CD4-positive, alpha-beta T cell (primary cell): ENCODE measurements around the gene IFNA1. TPM values are rescaled to one million over a fixed set of nuclear protein-coding genes. Genes with fewer than 3 reads are reported as not detected.
A peak's percentile ranks its signal among the peaks of the same experiment; 100 is the strongest.
"Not testable (repeated sequence)": the region's sequence is repeated elsewhere in the genome, so short reads cannot be mapped to it uniquely, and the experiment has no call there.

Experiments
- ATAC-seq: fragments of 200-7000 bp; cut with Tn5 transposase; one replicate; pipeline ENCODE4 v1.10.0; 2022; ENCODE audit warnings: mild to moderate bottlenecking; ENCODE audit not compliant: poor library complexity
- CTCF ChIA-PET: fragments of 350-600 bp; sonication (Branson Sonifier 250); formaldehyde crosslinking; loops from one replicate; lab custom pipeline; 2021; ENCODE audit warnings: antibody characterized with exemption, inconsistent platforms; lab: Charles Lee
- POLR2A ChIA-PET: fragments of 350-600 bp; sonication (Branson Sonifier 250); formaldehyde crosslinking; loops from one replicate; lab custom pipeline; 2021; ENCODE audit warnings: antibody characterized with exemption, inconsistent platforms; lab: Charles Lee
- DNase-seq, 14 experiments: peaks; one replicate each; pipeline ENCODE4 v3.0.0-alpha.2; 2013 to 2020; ENCODE audit warnings: mixed read lengths in 2 of 14
- H3K27ac ChIP-seq, 2 donors: one replicate each; pipeline versions ENCODE4 v1.5.1 to v1.7.0; 2013; ENCODE audit warnings: low read length in 2 of 2, low read depth in 1 of 2, mild to moderate bottlenecking in 1 of 2
- H3K27me3 ChIP-seq, 2 experiments: 1 replicate in 1 of 2; 2 replicates in 1 of 2; pipeline versions ENCODE4 v1.6.1 to v1.7.0; 2013; ENCODE audit warnings: low read length in 2 of 2, control low read depth in 1 of 2, mild to moderate bottlenecking in 1 of 2, moderate library complexity in 1 of 2; ENCODE audit not compliant: insufficient read depth in 2 of 2, control insufficient read depth in 1 of 2
- H3K36me3 ChIP-seq: one replicate; pipeline ENCODE4 v1.6.1; 2013; ENCODE audit warnings: low read length, control low read depth; ENCODE audit not compliant: insufficient read depth
- H3K4me1 ChIP-seq: one replicate; pipeline ENCODE4 v1.6.1; 2013; ENCODE audit warnings: low read length, control low read depth; ENCODE audit not compliant: insufficient read depth
- H3K4me3 ChIP-seq: one replicate; pipeline ENCODE4 v1.5.1; 2013; ENCODE audit warnings: mild to moderate bottlenecking, low read length, moderate library complexity
- H3K9me3 ChIP-seq, 2 experiments: 1 replicate in 1 of 2; 2 replicates in 1 of 2; pipeline versions ENCODE4 v1.6.1 to v1.7.0; 2013; ENCODE audit warnings: low read length in 2 of 2, mild to moderate bottlenecking in 2 of 2, control low read depth in 1 of 2, moderate library complexity in 1 of 2; ENCODE audit not compliant: control insufficient read depth in 1 of 2, insufficient read depth in 1 of 2
- H3K27ac Mint-ChIP-seq: one replicate; pipeline ENCODE4 v1.8.0; 2020; ENCODE audit warnings: mixed read lengths
- H3K27me3 Mint-ChIP-seq: one replicate; pipeline ENCODE4 v1.8.0; 2021; ENCODE audit warnings: mixed read lengths
- H3K36me3 Mint-ChIP-seq: one replicate; pipeline ENCODE4 v1.8.0; 2021; ENCODE audit warnings: low read depth, mixed read lengths
- H3K4me1 Mint-ChIP-seq: one replicate; pipeline ENCODE4 v1.8.0; 2021; ENCODE audit warnings: low read depth, mixed read lengths
- H3K4me3 Mint-ChIP-seq: one replicate; pipeline ENCODE4 v1.8.0; 2020; ENCODE audit warnings: mild to moderate bottlenecking, mixed read lengths
- H3K9me3 Mint-ChIP-seq: one replicate; pipeline ENCODE4 v1.8.0; 2020; ENCODE audit warnings: mixed read lengths
- intact Hi-C, 2 experiments: fragments of 100-400 bp; cut with DNase I in 1 of 2; cut with micrococcal nuclease in 1 of 2; formaldehyde crosslinking; loops; one replicate each; pipeline versions ENCODE4 v1.15.1 to v1.9.0; 2023 to 2025; cut with DNase I, micrococcal nuclease
- total RNA-seq, 174 experiments: library from RNA in 2 of 174; stranded (reverse) in 2 of 174; gene quantifications; one replicate each; pipeline ENCODE4 v1.2.3 and lab custom pipeline; 2021 to 2026
- TF ChIP-seq, protein P1 (sequence below): fragments of 200-600 bp; IDR thresholded peaks from one replicate; pipeline ENCODE4 v1.8.0; 2022; ENCODE audit warnings: antibody characterized with exemption, mild to moderate bottlenecking

IFNA1 gene
- total RNA-seq, 2 experiments from 2014 or later = not detected

DNA sequence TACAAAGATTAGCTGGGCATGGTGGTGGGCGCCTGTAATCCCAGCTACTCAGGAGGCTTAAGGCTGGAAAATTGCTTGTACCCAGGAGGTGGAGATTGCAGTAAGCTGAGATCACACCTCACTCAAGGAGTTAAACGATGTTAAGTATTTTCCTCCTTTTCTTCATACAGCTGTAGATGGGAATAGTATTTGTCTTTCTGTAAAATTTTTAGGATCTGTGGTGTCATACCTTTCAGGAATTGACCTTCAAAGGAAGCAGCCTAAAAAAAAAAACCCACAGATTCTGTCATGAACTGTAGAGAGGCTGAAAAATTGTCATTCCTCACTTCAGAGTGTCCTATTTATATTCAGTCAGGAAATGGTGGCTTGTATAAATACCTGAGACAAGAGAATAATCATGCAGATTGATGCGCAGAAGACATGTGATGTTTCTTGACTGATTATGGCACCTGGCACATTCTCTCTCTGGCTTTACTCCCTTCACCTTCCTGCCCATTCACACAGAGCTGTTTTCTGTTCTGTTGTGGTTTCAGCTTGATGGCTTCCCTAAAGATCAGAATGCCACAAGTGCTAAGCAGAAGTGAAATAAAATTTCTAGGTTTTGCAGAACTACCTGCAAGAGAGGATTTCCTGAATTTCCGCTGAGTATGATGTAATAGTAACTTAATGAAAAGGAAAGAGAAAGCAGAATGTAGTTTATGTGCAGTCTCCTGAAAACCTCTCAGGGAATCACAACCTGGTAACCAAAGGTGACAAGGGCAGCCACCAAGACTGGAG is 3.8 kb downstream of the IFNA1 start:
- ChIA-PET POLR2A (interaction anchor here (0.6 to 1.4 kb wide), 4 partner anchors 10 to 379 kb away, joined by 3 to 4 read pairs (median 4); no protein-coding TSS in a partner anchor), CTCF (interaction anchor here (1.1 to 3.7 kb wide), 2 partner anchors 9 to 48 kb away, joined by 3 to 11 read pairs; no protein-coding TSS in a partner anchor)
- Mint-ChIP-seq H3K4me1 (peaks cover 16% of the 10 kb centered on the region), H3K4me3 (peak overlapping the region; percentile 4), H3K27ac (peak overlapping the region; percentile 63), H3K36me3 (no peaks in the 10 kb centered on the region), H3K27me3 (no peaks in the 10 kb centered on the region), H3K9me3 (no peaks in the 10 kb centered on the region)
- Histone ChIP-seq H3K4me1 (peaks cover 9% of the 10 kb centered on the region), H3K36me3 (no peaks in the 10 kb centered on the region), H3K9me3 (no peaks in the 10 kb centered on the region), H3K4me3 (no peak overlapping the region), H3K27me3 (no peaks in the 10 kb centered on the region), H3K27ac (no peak overlapping the region)
- ATAC-seq (peak; percentile 92), DNase-seq (peak in 5 of 14 experiments; percentile 13 to 84 (median 71))
- TF ChIP-seq, protein P1, sequence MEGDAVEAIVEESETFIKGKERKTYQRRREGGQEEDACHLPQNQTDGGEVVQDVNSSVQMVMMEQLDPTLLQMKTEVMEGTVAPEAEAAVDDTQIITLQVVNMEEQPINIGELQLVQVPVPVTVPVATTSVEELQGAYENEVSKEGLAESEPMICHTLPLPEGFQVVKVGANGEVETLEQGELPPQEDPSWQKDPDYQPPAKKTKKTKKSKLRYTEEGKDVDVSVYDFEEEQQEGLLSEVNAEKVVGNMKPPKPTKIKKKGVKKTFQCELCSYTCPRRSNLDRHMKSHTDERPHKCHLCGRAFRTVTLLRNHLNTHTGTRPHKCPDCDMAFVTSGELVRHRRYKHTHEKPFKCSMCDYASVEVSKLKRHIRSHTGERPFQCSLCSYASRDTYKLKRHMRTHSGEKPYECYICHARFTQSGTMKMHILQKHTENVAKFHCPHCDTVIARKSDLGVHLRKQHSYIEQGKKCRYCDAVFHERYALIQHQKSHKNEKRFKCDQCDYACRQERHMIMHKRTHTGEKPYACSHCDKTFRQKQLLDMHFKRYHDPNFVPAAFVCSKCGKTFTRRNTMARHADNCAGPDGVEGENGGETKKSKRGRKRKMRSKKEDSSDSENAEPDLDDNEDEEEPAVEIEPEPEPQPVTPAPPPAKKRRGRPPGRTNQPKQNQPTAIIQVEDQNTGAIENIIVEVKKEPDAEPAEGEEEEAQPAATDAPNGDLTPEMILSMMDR = no peak
- intact Hi-C loops = no loop called here

DNA sequence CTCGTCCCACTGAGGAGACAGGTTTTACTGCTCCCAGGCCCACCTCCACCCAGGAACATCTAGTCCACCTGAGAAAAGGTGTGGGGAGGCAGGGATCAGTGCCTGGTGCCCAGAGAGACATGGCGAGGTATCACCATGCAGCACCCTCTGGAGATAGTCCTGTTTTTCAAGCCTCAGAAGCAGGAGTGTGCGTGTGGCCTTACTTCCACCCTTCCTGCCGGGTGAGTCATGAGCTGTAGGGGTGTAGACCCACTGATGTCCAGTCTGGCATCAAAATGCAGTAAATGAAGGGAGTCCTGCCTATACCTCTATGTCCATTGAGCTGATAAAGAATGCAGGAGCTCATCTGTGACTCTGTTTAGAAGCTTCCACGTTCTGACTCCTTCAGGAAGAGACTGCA is 9.1 kb downstream of the IFNA1 start:
- H3K27ac Mint-ChIP-seq, H3K27me3 Mint-ChIP-seq, intact Hi-C loops, H3K4me1 Mint-ChIP-seq, H3K36me3 Mint-ChIP-seq, H3K27ac ChIP-seq, CTCF ChIA-PET, H3K9me3 Mint-ChIP-seq, H3K27me3 ChIP-seq, H3K4me3 ChIP-seq, H3K9me3 ChIP-seq, DNase-seq, H3K4me1 ChIP-seq, H3K4me3 Mint-ChIP-seq, H3K36me3 ChIP-seq, ATAC-seq, POLR2A ChIA-PET: not testable (repeated sequence)

DNA sequence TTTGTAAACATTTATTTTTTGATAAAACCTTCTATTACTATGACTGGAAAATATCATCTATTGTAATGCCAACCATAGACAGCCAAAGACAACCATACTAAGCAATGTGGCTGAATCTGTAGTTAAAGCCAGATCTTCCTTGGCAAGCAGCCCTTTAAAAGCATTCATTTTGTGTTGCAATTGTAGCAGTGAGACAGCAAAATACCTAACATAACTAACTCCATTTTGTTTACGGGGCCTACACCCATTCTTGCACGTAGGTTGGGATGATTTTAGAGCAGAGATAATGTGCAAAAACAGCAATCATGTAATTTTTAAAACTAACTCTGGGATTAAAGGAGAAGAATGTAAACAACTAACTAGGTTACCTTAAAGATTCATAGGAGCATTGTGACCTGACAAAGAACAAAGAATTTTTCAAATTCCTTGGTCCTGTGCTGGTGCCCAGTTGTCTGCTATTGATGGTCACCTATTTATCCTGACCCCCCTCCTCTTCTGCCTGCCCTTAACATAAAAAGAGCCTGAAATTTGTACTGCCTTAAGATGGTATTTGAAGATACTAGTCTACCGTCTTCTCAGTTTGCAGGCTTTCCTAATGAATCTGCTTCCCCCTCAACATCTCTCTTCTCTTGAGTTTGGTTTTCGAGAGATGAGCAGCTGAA is 10.6 kb downstream of the IFNA1 start:
- H3K9me3 ChIP-seq = no peaks in the 10 kb centered on the region
- POLR2A ChIA-PET = no interaction called here
- ATAC-seq (no peak), DNase-seq (no peak)
- intact Hi-C loops = loop anchor here in 1 of 2 experiments (5.0 kb wide), 2 partner anchors 129 to 214 kb away; no protein-coding TSS in a partner anchor
- no peak overlapping the region for H3K27ac Mint-ChIP-seq
- no peaks in the 10 kb centered on the region for H3K4me1 Mint-ChIP-seq
- CTCF ChIA-PET = no interaction called here
- peaks cover 6% of the 10 kb centered on the region for H3K27me3 Mint-ChIP-seq
- no peak overlapping the region for H3K4me3 ChIP-seq
- no peaks in the 10 kb centered on the region for H3K9me3 Mint-ChIP-seq
- no peaks in the 10 kb centered on the region for H3K4me1 ChIP-seq
- H3K4me3 Mint-ChIP-seq = no peak overlapping the region
- no peaks in the 10 kb centered on the region for H3K36me3 Mint-ChIP-seq
- no peaks in the 10 kb centered on the region for H3K36me3 ChIP-seq
- TF ChIP-seq, protein P1 = no peak
- no peak overlapping the region for H3K27ac ChIP-seq
- no peaks in the 10 kb centered on the region for H3K27me3 ChIP-seq
